MM.1S (cell line): ENCODE results near the gene HS3ST4.

Source experiments
- DNase-seq: peaks from one replicate; pipeline ENCODE4 v3.0.0-alpha.2; 2015
- H2AFZ ChIP-seq: fragments of 300-600 bp; sonication (generic); 2 replicates; pipeline ENCODE4 v1.6.0; 2016; ENCODE audit warnings: antibody characterized with exemption, low read length
- H3F3A ChIP-seq: fragments of 300-600 bp; sonication (generic); 2 replicates; pipeline ENCODE4 v1.6.1; 2016; ENCODE audit warnings: mild to moderate bottlenecking, antibody characterized with exemption, low read length, moderate library complexity, mixed read lengths; ENCODE audit not compliant: insufficient read depth
- H3K27ac ChIP-seq: fragments of 300-600 bp; sonication (generic); 2 replicates; pipeline ENCODE4 v1.5.1; 2016; ENCODE audit warnings: mild to moderate bottlenecking, low read length
- H3K27me3 ChIP-seq: fragments of 300-600 bp; sonication (generic); replicated peaks from 2 replicates; pipeline ENCODE4 v1.6.0; 2016; ENCODE audit warnings: low read length; ENCODE audit not compliant: insufficient read depth
- H3K36me3 ChIP-seq: fragments of 300-600 bp; sonication (generic); replicated peaks from 2 replicates; pipeline ENCODE4 v1.6.1; 2016; ENCODE audit warnings: mild to moderate bottlenecking, low read length, mixed read lengths; ENCODE audit not compliant: insufficient read depth
- H3K4me1 ChIP-seq: fragments of 300-600 bp; sonication (generic); 2 replicates; pipeline ENCODE4 v1.6.1; 2016; ENCODE audit warnings: low read length, mixed read lengths
- H3K4me2 ChIP-seq: fragments of 300-600 bp; sonication (generic); 2 replicates; pipeline ENCODE4 v1.6.0; 2016; ENCODE audit warnings: low read depth, low read length
- H3K4me3 ChIP-seq: fragments of 300-600 bp; sonication (generic); 2 replicates; pipeline ENCODE4 v1.5.1; 2016; ENCODE audit warnings: low read length, mixed read lengths
- H3K79me2 ChIP-seq: fragments of 300-600 bp; sonication (generic); 2 replicates; pipeline ENCODE4 v1.6.1; 2016; ENCODE audit warnings: mixed run types, low read length, mixed read lengths
- H3K9ac ChIP-seq: fragments of 300-600 bp; sonication (generic); 2 replicates; pipeline ENCODE4 v1.6.1; 2016; ENCODE audit warnings: low read length, mixed read lengths
- H3K9me2 ChIP-seq: fragments of 300-600 bp; sonication (generic); replicated peaks from 2 replicates; pipeline ENCODE4 v1.6.1; 2016; ENCODE audit warnings: mild to moderate bottlenecking, low read length, mixed read lengths; ENCODE audit not compliant: insufficient read depth
- H3K9me3 ChIP-seq: fragments of 300-600 bp; sonication (generic); replicated peaks from 2 replicates; pipeline ENCODE4 v1.6.1; 2016; ENCODE audit warnings: mild to moderate bottlenecking, low read length, mixed read lengths; ENCODE audit not compliant: insufficient read depth
- H4K20me1 ChIP-seq: fragments of 300-600 bp; sonication (generic); 2 replicates; pipeline ENCODE4 v1.6.1; 2016; ENCODE audit warnings: mild to moderate bottlenecking, low read length, moderate library complexity, mixed read lengths; ENCODE audit not compliant: insufficient read depth
- CTCF ChIP-seq: fragments of 300-600 bp; sonication (generic); IDR thresholded peaks from 2 replicates; pipeline ENCODE4 v1.5.1; 2016; ENCODE audit warnings: antibody characterized with exemption, low read length, mixed read lengths
- EZH2 ChIP-seq: fragments of 300-600 bp; sonication (generic); optimal IDR thresholded peaks from 2 replicates; pipeline ENCODE3; 2017; ENCODE audit warnings: low read depth, mild to moderate bottlenecking, antibody characterized with exemption, low read length, mixed read lengths
- EZH2phosphoT487 ChIP-seq: fragments of 300-600 bp; sonication (generic); IDR thresholded peaks from 2 replicates; pipeline ENCODE4 v1.6.1; 2018; ENCODE audit warnings: antibody characterized with exemption, low read length

The HS3ST4 gene

GRCh38 chr16:25894093-25894492, 202.3 kb downstream of the HS3ST4 start:
- H3K9ac ChIP-seq: no peak overlapping the region
- TF ChIP-seq CTCF (no peak), EZH2phosphoT487 (no peak), EZH2 (no peak)
- no peak for DNase-seq
- peaks cover 39% of the 10 kb centered on the region for H3K4me1 ChIP-seq
- no peaks in the 10 kb centered on the region for H3K79me2 ChIP-seq
- H4K20me1 ChIP-seq: no peaks in the 10 kb centered on the region
- no peak overlapping the region for H2AFZ ChIP-seq
- peaks cover 22% of the 10 kb centered on the region for H3F3A ChIP-seq
- no peaks in the 10 kb centered on the region for H3K9me2 ChIP-seq
- no peak overlapping the region for H3K4me3 ChIP-seq
- no peak overlapping the region for H3K27ac ChIP-seq
- H3K36me3 ChIP-seq: no peaks in the 10 kb centered on the region
- no peaks in the 10 kb centered on the region for H3K9me3 ChIP-seq
- no peak overlapping the region for H3K4me2 ChIP-seq
- no peaks in the 10 kb centered on the region for H3K27me3 ChIP-seq

- TF ChIP-seq EZH2 (no peak), CTCF (no peak), EZH2phosphoT487 (no peak)
Measured at GRCh38 chr16:25895380-25895779, 203.6 kb downstream of the HS3ST4 start.

DNA sequence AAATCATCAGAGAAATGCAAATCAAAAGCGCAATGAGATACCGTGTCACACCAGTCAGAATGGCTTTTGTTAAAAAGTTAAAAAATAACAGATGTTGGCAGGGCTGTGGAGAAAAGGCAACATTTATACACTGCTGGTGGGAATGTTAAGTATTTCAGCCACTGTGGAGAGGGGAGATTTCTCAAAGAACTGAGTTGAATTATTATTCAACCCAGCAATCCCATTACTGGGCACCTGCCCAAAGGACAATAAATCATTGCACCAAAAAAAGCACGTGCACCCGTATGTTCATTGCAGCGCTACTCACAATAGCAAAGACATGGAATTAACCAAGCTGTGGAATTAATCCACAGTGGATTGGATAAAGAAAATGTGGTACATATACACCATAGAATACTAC, 204.7 kb downstream of the HS3ST4 start:
- H3K27ac ChIP-seq: no peak overlapping the region
- peaks cover 26% of the 10 kb centered on the region for H3F3A ChIP-seq
- peaks cover 46% of the 10 kb centered on the region for H3K4me1 ChIP-seq
- no peaks in the 10 kb centered on the region for H3K9me2 ChIP-seq
- no peak overlapping the region for H2AFZ ChIP-seq
- H3K9me3 ChIP-seq: no peaks in the 10 kb centered on the region
- H3K9ac ChIP-seq: no peak overlapping the region
- no peaks in the 10 kb centered on the region for H3K79me2 ChIP-seq
- no peaks in the 10 kb centered on the region for H3K27me3 ChIP-seq
- TF ChIP-seq CTCF (no peak), EZH2phosphoT487 (no peak), EZH2 (no peak)
- no peak overlapping the region for H3K4me2 ChIP-seq
- H3K36me3 ChIP-seq: no peaks in the 10 kb centered on the region
- H3K4me3 ChIP-seq: no peak overlapping the region
- H4K20me1 ChIP-seq: no peaks in the 10 kb centered on the region
- no peak for DNase-seq

More at GRCh38 chr16:25895380-25895779, 203.6 kb downstream of the HS3ST4 start:
- Histone ChIP-seq H4K20me1 (no peaks in the 10 kb centered on the region), H3K79me2 (no peaks in the 10 kb centered on the region), H3K27me3 (no peaks in the 10 kb centered on the region), H3K9me3 (no peaks in the 10 kb centered on the region), H3K27ac (no peak overlapping the region), H3K4me3 (no peak overlapping the region), H3K4me2 (no peak overlapping the region), H3K36me3 (no peaks in the 10 kb centered on the region), H3K9ac (no peak overlapping the region), H3K9me2 (no peaks in the 10 kb centered on the region), H2AFZ (no peak overlapping the region), H3F3A (peaks cover 26% of the 10 kb centered on the region), H3K4me1 (peaks cover 46% of the 10 kb centered on the region)
- no peak for DNase-seq
